RWPE2 (cell line): ENCODE results near the gene POLD1.
A peak's percentile ranks its signal among the peaks of the same experiment; 100 is the strongest.

Experiments
- ATAC-seq: fragments of 200-7000 bp; cut with Tn5 transposase; 3 replicates; pipeline ENCODE4 v1.9.1; 2021; ENCODE audit warnings: low read depth
- DNase-seq: peaks from one replicate; pipeline ENCODE4 v3.0.0-alpha.2; 2020; ENCODE audit warnings: low spot score
- H3K27ac ChIP-seq: fragments of 450-650 bp; 2 replicates; pipeline ENCODE4 v1.5.1; 2017; ENCODE audit warnings: mild to moderate bottlenecking; ENCODE audit not compliant: poor library complexity, severe bottlenecking
- H3K27me3 ChIP-seq: fragments of 250-450 bp; sonication (Bioruptor Pico); 2 replicates; pipeline ENCODE4 v1.5.1; 2021; ENCODE audit warnings: mild to moderate bottlenecking, moderate library complexity; ENCODE audit not compliant: insufficient read depth, poor library complexity, severe bottlenecking
- H3K36me3 ChIP-seq: fragments of 250-450 bp; sonication (Bioruptor Pico); 2 replicates; pipeline ENCODE4 v1.5.1; 2020; ENCODE audit warnings: low read depth, mild to moderate bottlenecking, moderate library complexity
- H3K4me1 ChIP-seq: fragments of 250-450 bp; sonication (Bioruptor Pico); 2 replicates; pipeline ENCODE4 v1.5.1; 2021; ENCODE audit warnings: mild to moderate bottlenecking, moderate library complexity; ENCODE audit not compliant: insufficient read depth, poor library complexity, severe bottlenecking
- H3K4me3 ChIP-seq: fragments of 250-450 bp; sonication (Bioruptor Pico); 2 replicates; pipeline ENCODE4 v1.5.1; 2021; ENCODE audit warnings: mild to moderate bottlenecking, moderate library complexity; ENCODE audit not compliant: severe bottlenecking
- H3K9me3 ChIP-seq: fragments of 250-450 bp; sonication (Bioruptor Pico); 2 replicates; pipeline ENCODE4 v1.5.1; 2021; ENCODE audit warnings: mild to moderate bottlenecking, moderate library complexity; ENCODE audit not compliant: severe bottlenecking
- CTCF ChIP-seq: fragments of 450-650 bp; IDR thresholded peaks from one replicate; pipeline ENCODE4 v1.5.1; 2017; ENCODE audit warnings: mild to moderate bottlenecking, moderate library complexity; ENCODE audit not compliant: poor library complexity, severe bottlenecking

The POLD1 gene

GRCh38 chr19:50356691-50357177, 27.4 kb upstream of the POLD1 start:
- no peak overlapping the region for H3K27ac ChIP-seq
- no peaks in the 10 kb centered on the region for H3K9me3 ChIP-seq
- DNase-seq = no peak
- no peaks in the 10 kb centered on the region for H3K4me1 ChIP-seq
- ATAC-seq = no peak
- H3K36me3 ChIP-seq = no peaks in the 10 kb centered on the region
- H3K27me3 ChIP-seq = no peaks in the 10 kb centered on the region
- no peak overlapping the region for H3K4me3 ChIP-seq
- TF ChIP-seq CTCF = no peak

DNA sequence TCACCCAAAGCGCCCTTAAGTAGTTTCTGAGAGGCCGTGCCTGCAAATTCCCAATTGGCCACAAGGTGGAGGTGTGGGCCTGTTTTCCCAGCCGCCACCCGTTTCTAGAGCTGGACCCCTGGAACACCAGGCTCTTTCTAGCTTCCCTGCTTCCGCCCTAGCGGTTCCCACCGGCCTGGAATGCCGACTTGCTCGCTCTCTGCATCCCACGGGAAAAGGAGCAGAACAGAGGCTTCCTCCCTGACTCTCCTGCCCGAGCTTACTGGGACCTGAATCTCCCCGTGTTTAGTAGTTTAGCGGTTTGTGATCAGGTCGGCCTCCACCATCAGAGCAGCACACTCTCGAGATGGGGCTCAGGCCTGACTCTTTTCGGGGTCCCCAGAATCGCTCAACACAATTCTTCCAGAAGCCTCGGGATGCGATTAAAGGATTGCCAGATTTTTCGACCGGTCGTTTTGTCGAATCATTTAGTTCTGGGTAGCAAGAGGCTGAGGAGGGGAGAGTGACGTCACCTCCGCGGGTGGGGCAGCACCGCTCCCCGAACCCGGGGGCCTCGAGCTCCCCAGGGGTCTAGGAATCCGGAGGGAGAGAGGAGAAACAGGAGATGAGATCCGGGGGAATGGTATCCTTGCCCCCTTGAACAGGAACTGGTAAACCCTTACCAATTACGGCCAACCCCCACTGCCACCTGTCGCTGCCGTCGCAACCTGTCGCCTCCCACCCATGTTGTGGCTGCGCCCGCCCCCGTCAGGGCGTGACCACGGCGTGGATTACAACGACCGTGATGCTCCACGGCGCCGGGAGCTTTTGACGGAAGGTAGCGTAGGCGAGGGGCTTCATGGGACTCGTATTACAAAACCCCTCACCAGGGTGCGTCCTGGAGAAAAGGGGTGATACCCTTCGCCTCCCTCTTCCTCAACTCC, 26.7 kb upstream of the POLD1 start:
- H3K4me3 ChIP-seq = peak overlapping the region; percentile 50
- no peak overlapping the region for H3K27ac ChIP-seq
- no peaks in the 10 kb centered on the region for H3K27me3 ChIP-seq
- no peaks in the 10 kb centered on the region for H3K4me1 ChIP-seq
- DNase-seq = no peak
- no peaks in the 10 kb centered on the region for H3K36me3 ChIP-seq
- peak; percentile 75 for ATAC-seq
- H3K9me3 ChIP-seq = no peaks in the 10 kb centered on the region
- peak; percentile 84 for TF ChIP-seq CTCF

- Histone ChIP-seq H3K4me3 (peak overlapping the region; percentile 50), H3K36me3 (no peaks in the 10 kb centered on the region), H3K27ac (no peak overlapping the region), H3K27me3 (no peaks in the 10 kb centered on the region), H3K9me3 (no peaks in the 10 kb centered on the region), H3K4me1 (no peaks in the 10 kb centered on the region)
- DNase-seq (no peak), ATAC-seq (peak; percentile 51)
- TF ChIP-seq CTCF = no peak
Measured at GRCh38 chr19:50358483-50359327, 25.4 kb upstream of the POLD1 start.

DNA sequence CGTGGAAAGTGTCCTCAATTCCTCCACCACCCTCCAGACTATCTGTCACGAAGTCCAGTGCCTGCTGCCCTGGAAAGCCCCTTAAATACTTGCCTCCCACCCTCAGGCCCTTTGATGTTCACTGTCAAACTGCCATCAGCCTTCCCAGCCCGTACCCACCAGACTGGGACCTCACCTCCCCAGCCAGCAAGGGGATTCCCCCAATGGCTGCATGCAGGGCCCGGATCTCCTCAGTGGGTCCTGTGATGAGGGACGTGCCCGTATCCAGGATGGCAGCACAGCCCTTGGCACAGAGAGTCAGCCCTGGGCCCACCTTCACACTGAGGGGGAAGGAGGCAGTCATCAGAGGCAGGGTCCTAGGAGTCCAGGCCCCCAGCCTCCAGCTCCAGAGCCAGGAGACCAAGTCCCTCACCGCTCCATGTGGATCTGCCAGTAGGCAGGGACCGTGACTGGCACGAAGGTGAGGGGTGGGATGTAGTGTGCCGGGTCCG, 24.8 kb upstream of the POLD1 start:
- Histone ChIP-seq H3K4me3 (no peak overlapping the region), H3K27ac (no peak overlapping the region), H3K4me1 (no peaks in the 10 kb centered on the region), H3K36me3 (no peaks in the 10 kb centered on the region), H3K27me3 (no peaks in the 10 kb centered on the region), H3K9me3 (no peaks in the 10 kb centered on the region)
- ATAC-seq = no peak
- no peak for DNase-seq
- TF ChIP-seq CTCF = no peak
